ENCODE data around the gene REC8. TPM values are rescaled to one million over a fixed set of nuclear protein-coding genes. Genes with fewer than 3 reads are reported as not detected.

REC8 gene
- total RNA-seq, 6 experiments from 2014 or later: 1.6 to 7.4 (median 3.4) TPM

- 67% methylated on average over 1 of the region's 1 CpG for WGBS (ENCODE audit: insufficient coverage, low coverage, low lambda C conversion rate, missing lambda C conversion rate)
- TF ChIP-seq CTCF (IDR thresholded peaks at IDR 0.05): no peak
- no peak for TF ChIP-seq POLR2A (IDR thresholded peaks at IDR 0.05)
- Histone ChIP-seq H3K27ac (no peak overlapping the region), H3K4me3 (no peak overlapping the region), H3K36me3 (peaks cover 0 to 5% (median under 1%) of the 10 kb centered on the region in 4 donors), H3K27me3 (no peaks in the 10 kb centered on the region), H3K9me3 (no peaks in the 10 kb centered on the region), H3K4me1 (peaks cover 0 to 20% (median 3%) of the 10 kb centered on the region in 4 donors)
- intact Hi-C loops (cut with DNase I): no loop called here
- no peak for DNase-seq
- ATAC-seq: no peak
Measured at GRCh38 chr14:24226473-24226872, 54.6 kb downstream of the REC8 start.

GRCh38 chr14:24228902-24229301 is 57.0 kb downstream of the REC8 start:
- DNase-seq (peak in 1 of 3 donors; percentile 15), ATAC-seq (no peak)
- Histone ChIP-seq H3K27me3 (no peaks in the 10 kb centered on the region), H3K4me3 (no peak overlapping the region), H3K4me1 (peaks cover 0 to 29% (median 7%) of the 10 kb centered on the region in 4 donors), H3K27ac (no peak overlapping the region), H3K9me3 (no peaks in the 10 kb centered on the region), H3K36me3 (peaks cover 0 to 5% (median under 1%) of the 10 kb centered on the region in 4 donors)
- TF ChIP-seq CTCF (IDR thresholded peaks at IDR 0.05) (no peak), POLR2A (IDR thresholded peaks at IDR 0.05) (no peak)
- intact Hi-C loops (cut with DNase I): no loop called here
- 21% methylated on average over 1 of the region's 1 CpG for WGBS (ENCODE audit: insufficient coverage, low coverage, low lambda C conversion rate, missing lambda C conversion rate)

Small RNA genes lying within 50 kb of the gene (microRNA-seq; reads per million reads assigned to microRNA genes)
- 0 to 0.29 reads per million in 2 donors for gene MIR7703

Small RNA genes lying within 50 kb of the gene (small RNA-seq; reads per million reads assigned to genes)
- 0 reads per million in 2 experiments for gene AL136295.4
- gene CHMP4A: 0 reads per million in 2 experiments
- gene IPO4: 0 to 1.4 reads per million in 2 experiments
- 0 reads per million in 2 experiments for gene IRF9
- gene MDP1: 0 reads per million in 2 experiments
- gene RNA5SP383: 0.26 to 1.2 reads per million in 2 experiments

Other genes starting within 250 kb of the REC8 start
- gene DHRS4, start 218.3 kb upstream of the REC8 start, total RNA-seq: 10 to 100 TPM; 30.5 to 82.5 (median 45.1) TPM
- gene DHRS4L2, start 183.2 kb upstream of the REC8 start, total RNA-seq: 10 to 100 TPM; 17.7 to 53.6 (median 32.3) TPM
- gene CARMIL3, start 120.1 kb upstream of the REC8 start, total RNA-seq: 1 to 10 TPM in 1 of 6 experiments, under 1 TPM in 5; 0.18 to 1.9 (median 0.29) TPM
- gene CPNE6, start 100.5 kb upstream of the REC8 start, total RNA-seq: under 1 TPM in 4 of 6 experiments, not detected in 2; 0.09 to 0.40 (median 0.18) TPM
- 100 to 1,000 TPM; 124 to 615 (median 240) TPM for gene PCK2, start 77.8 kb upstream of the REC8 start, total RNA-seq
- gene DCAF11, start 57.3 kb upstream of the REC8 start, total RNA-seq: 100 to 1,000 TPM in 3 of 6 experiments, 10 to 100 TPM in 3; 65.9 to 180 (median 103) TPM
- 1 to 10 TPM; 1.4 to 2.9 (median 2.1) TPM for gene NRL, start 57.1 kb upstream of the REC8 start, total RNA-seq
- 10 to 100 TPM in 3 of 6 experiments, 1 to 10 TPM in 3; 1.5 to 32.5 (median 9.3) TPM for gene FITM1, start 41.4 kb upstream of the REC8 start, total RNA-seq
- gene PSME1, start 35.9 kb upstream of the REC8 start, total RNA-seq: 100 to 1,000 TPM in 4 of 6 experiments, 10 to 100 TPM in 2; 81.7 to 119 (median 107) TPM
- gene EMC9, start 30.5 kb upstream of the REC8 start, total RNA-seq: 10 to 100 TPM; 10.2 to 21.4 (median 11.9) TPM
- 100 to 1,000 TPM in 4 of 6 experiments, 10 to 100 TPM in 2; 66.1 to 142 (median 110) TPM for gene PSME2, start 25.5 kb upstream of the REC8 start, total RNA-seq
- 10 to 100 TPM; 17.5 to 39.6 (median 26.2) TPM for gene RNF31, start 24.6 kb upstream of the REC8 start, total RNA-seq
- gene IRF9, start 10.8 kb upstream of the REC8 start, total RNA-seq: 10 to 100 TPM; 17.4 to 66.6 (median 37.2) TPM
- 10 to 100 TPM; 17.9 to 44.0 (median 23.0) TPM for gene IPO4, start 16.7 kb downstream of the REC8 start, total RNA-seq
- gene TM9SF1, start 23.4 kb downstream of the REC8 start, total RNA-seq: 10 to 100 TPM; 32.1 to 49.8 (median 41.2) TPM
- gene TSSK4, start 33.6 kb downstream of the REC8 start, total RNA-seq: under 1 TPM in 2 of 6 experiments, not detected in 4; 0.29 TPM
- gene CHMP4A, start 41.4 kb downstream of the REC8 start, total RNA-seq: 10 to 100 TPM; 11.9 to 28.9 (median 17.1) TPM
- 1 to 10 TPM; 3.7 to 6.3 (median 4.9) TPM for gene MDP1, start 44.0 kb downstream of the REC8 start, total RNA-seq
- 10 to 100 TPM; 60.0 to 72.9 (median 68.7) TPM for gene NEDD8, start 60.3 kb downstream of the REC8 start, total RNA-seq
- 10 to 100 TPM; 26.2 to 40.2 (median 34.2) TPM for gene GMPR2, start 60.8 kb downstream of the REC8 start, total RNA-seq
- 10 to 100 TPM; 13.4 to 28.1 (median 24.1) TPM for gene TINF2, start 70.5 kb downstream of the REC8 start, total RNA-seq
- gene TGM1, start 91.1 kb downstream of the REC8 start, total RNA-seq: 1 to 10 TPM in 2 of 6 experiments, under 1 TPM in 4; 0.37 to 1.9 (median 0.77) TPM
- gene RABGGTA, start 99.5 kb downstream of the REC8 start, total RNA-seq: 10 to 100 TPM; 11.5 to 28.3 (median 15.2) TPM
- gene DHRS1, start 127.7 kb downstream of the REC8 start, total RNA-seq: 10 to 100 TPM; 49.1 to 89.3 (median 60.1) TPM
- 10 to 100 TPM in 4 of 6 experiments, 1 to 10 TPM in 2; 8.2 to 15.3 (median 11.4) TPM for gene NOP9, start 127.8 kb downstream of the REC8 start, total RNA-seq
- 100 to 1,000 TPM; 118 to 219 (median 196) TPM for gene CIDEB, start 135.9 kb downstream of the REC8 start, total RNA-seq
- gene LTB4R2, start 138.1 kb downstream of the REC8 start, total RNA-seq: 1 to 10 TPM; 1.8 to 5.8 (median 3.5) TPM
- gene LTB4R, start 139.4 kb downstream of the REC8 start, total RNA-seq: 1 to 10 TPM; 2.7 to 5.5 (median 3.9) TPM
- 1 to 10 TPM; 2.3 to 7.2 (median 3.9) TPM for gene ADCY4, start 163.0 kb downstream of the REC8 start, total RNA-seq
- 1 to 10 TPM in 2 of 6 experiments, under 1 TPM in 4; 0.70 to 1.6 (median 0.90) TPM for gene RIPK3, start 167.9 kb downstream of the REC8 start, total RNA-seq
- gene NFATC4, start 196.1 kb downstream of the REC8 start, total RNA-seq: 1 to 10 TPM; 1.0 to 3.7 (median 2.0) TPM
- 1 to 10 TPM; 1.8 to 6.1 (median 2.7) TPM for gene NYNRIN, start 226.9 kb downstream of the REC8 start, total RNA-seq